H1 (cell line): ENCODE results near the gene CNR2. TPM values are rescaled to one million over a fixed set of nuclear protein-coding genes. Genes with fewer than 3 reads are reported as not detected.

ENCODE experiments used
- CTCF ChIA-PET: fragments of 300-600 bp; sonication (Branson Sonifier 250); formaldehyde crosslinking; loops from one replicate; lab custom pipeline; 2021; ENCODE audit not compliant: partially characterized antibody; lab: Charles Lee
- POLR2A ChIA-PET: fragments of 300-600 bp; sonication (Branson Sonifier 250); formaldehyde crosslinking; loops from one replicate; lab custom pipeline; 2021; ENCODE audit warnings: inconsistent platforms; ENCODE audit not compliant: partially characterized antibody; lab: Charles Lee
- DNase-seq, 2 experiments: peaks; one replicate each; pipeline versions ENCODE4 v3.0.0 to v3.0.0-alpha.2; 2010 to 2022; ENCODE audit warnings: low spot score in 2 of 2, low read depth in 1 of 2, mixed read lengths in 1 of 2
- FAIRE-seq: peaks from 2 replicates; lab custom pipeline; 2011; peaks lifted over from hg19 to GRCh38; lab: Jason Lieb, UNC
- H2AFZ ChIP-seq: 2 replicates; pipeline ENCODE4 v1.8.1; 2012; ENCODE audit warnings: low read length, inconsistent platforms
- H2AK5ac ChIP-seq: 2 replicates; pipeline ENCODE4 v1.6.1; 2013; ENCODE audit warnings: low read depth, low read length
- H2BK120ac ChIP-seq: replicated peaks from 2 replicates; pipeline ENCODE3; 2013; ENCODE audit warnings: low read depth, low read length, inconsistent platforms
- H2BK12ac ChIP-seq: 2 replicates; pipeline ENCODE4 v1.6.1; 2013; ENCODE audit warnings: low read depth, low read length
- H2BK15ac ChIP-seq: 2 replicates; pipeline ENCODE4 v1.6.1; 2013; ENCODE audit warnings: low read length
- H2BK20ac ChIP-seq: 2 replicates; pipeline ENCODE4 v1.6.1; 2013; ENCODE audit warnings: low read length
- H2BK5ac ChIP-seq: 2 replicates; pipeline ENCODE4 v1.6.1; 2013; ENCODE audit warnings: low read depth, low read length
- H3K14ac ChIP-seq: 2 replicates; pipeline ENCODE4 v1.6.1; 2013; ENCODE audit warnings: inconsistent platforms; ENCODE audit not compliant: insufficient read length
- H3K18ac ChIP-seq: 2 replicates; pipeline ENCODE4 v1.6.1; 2013; ENCODE audit warnings: low read length; ENCODE audit errors: extremely low read depth
- H3K23ac ChIP-seq: 2 replicates; pipeline ENCODE4 v1.6.1; 2013; ENCODE audit warnings: inconsistent platforms; ENCODE audit not compliant: insufficient read length
- H3K23me2 ChIP-seq: 2 replicates; pipeline ENCODE4 v1.6.1; 2013; ENCODE audit warnings: low read depth, low read length
- H3K27ac ChIP-seq: 2 replicates; pipeline ENCODE4 v1.6.1; 2011; ENCODE audit warnings: low read depth, low read length, inconsistent platforms
- H3K27me3 ChIP-seq, 4 experiments: replicated peaks in 1 of 4; 1 replicate in 1 of 4; 2 replicates in 3 of 4; pipeline versions ENCODE4 v1.6.1 to v1.8.1; 2011 to 2013; ENCODE audit warnings: low read length in 3 of 4, mild to moderate bottlenecking in 3 of 4, inconsistent platforms in 2 of 4, mixed read lengths in 2 of 4, moderate library complexity in 1 of 4; ENCODE audit not compliant: control insufficient read depth in 3 of 4, insufficient read depth in 3 of 4; ENCODE audit errors: extremely low read depth in 1 of 4
- H3K36me3 ChIP-seq, 4 experiments: 2 replicates each; pipeline versions ENCODE4 v1.6.1 to v1.8.1; 2011 to 2013; ENCODE audit warnings: mild to moderate bottlenecking in 4 of 4, low read length in 3 of 4, moderate library complexity in 2 of 4, control low read depth in 1 of 4, inconsistent platforms in 1 of 4; ENCODE audit not compliant: insufficient read depth in 4 of 4, control insufficient read depth in 2 of 4
- H3K4ac ChIP-seq: replicated peaks from 2 replicates; pipeline ENCODE3; 2013; ENCODE audit warnings: low read length, low read depth, mixed read lengths, inconsistent platforms; ENCODE audit not compliant: insufficient read length
- H3K4me1 ChIP-seq, 4 experiments: replicated peaks in 1 of 4; 1 replicate in 1 of 4; 2 replicates in 3 of 4; pipeline versions ENCODE4 v1.6.1 to v1.8.1; 2011 to 2013; ENCODE audit warnings: low read length in 3 of 4, inconsistent platforms in 2 of 4, mixed read lengths in 1 of 4; ENCODE audit not compliant: insufficient read depth in 4 of 4, control insufficient read depth in 3 of 4
- H3K4me2 ChIP-seq, 2 experiments: 2 replicates each; pipeline versions ENCODE4 v1.6.1 to v1.8.1; 2011 to 2013; ENCODE audit warnings: low read depth in 2 of 2, low read length in 2 of 2, control low read depth in 1 of 2, inconsistent platforms in 1 of 2, mild to moderate bottlenecking in 1 of 2; ENCODE audit not compliant: insufficient read depth in 1 of 2
- H3K4me3 ChIP-seq, 4 experiments: fragments of 200-600, 300-600 bp in 1 of 4; sonication (generic), shearing (Covaris generic), sonication (Bioruptor Twin) in 1 of 4; 2 replicates each; pipeline versions ENCODE4 v1.5.1 to v1.8.1; 2011 to 2016; ENCODE audit warnings: low read length in 4 of 4, low read depth in 3 of 4, control low read depth in 2 of 4, inconsistent platforms in 2 of 4, mild to moderate bottlenecking in 2 of 4, mixed read lengths in 1 of 4, moderate library complexity in 1 of 4; ENCODE audit not compliant: insufficient read depth in 2 of 4; ENCODE audit errors: extremely low read depth in 1 of 4
- H3K56ac ChIP-seq: replicated peaks from 2 replicates; pipeline ENCODE3; 2013; ENCODE audit warnings: low read depth, mild to moderate bottlenecking, mixed read lengths, low read length, inconsistent platforms; ENCODE audit not compliant: insufficient read length
- H3K79me1 ChIP-seq: 2 replicates; pipeline ENCODE4 v1.6.1; 2013; ENCODE audit warnings: low read depth, low read length, control low read depth
- H3K79me2 ChIP-seq, 2 experiments: 2 replicates each; pipeline versions ENCODE4 v1.6.1 to v1.8.1; 2012 to 2013; ENCODE audit warnings: low read length in 2 of 2, mild to moderate bottlenecking in 2 of 2, inconsistent platforms in 1 of 2; ENCODE audit not compliant: insufficient read depth in 2 of 2, control insufficient read depth in 1 of 2
- H3K9ac ChIP-seq, 4 experiments: replicated peaks in 1 of 4; 1 replicate in 1 of 4; 2 replicates in 3 of 4; pipeline versions ENCODE4 v1.6.1 to v1.8.1; 2011 to 2013; ENCODE audit warnings: low read depth in 3 of 4, low read length in 3 of 4, control low read depth in 2 of 4, mild to moderate bottlenecking in 2 of 4, moderate library complexity in 2 of 4, inconsistent platforms in 1 of 4; ENCODE audit errors: extremely low read depth in 1 of 4
- H3K9me3 ChIP-seq, 2 experiments: 2 replicates each; pipeline versions ENCODE4 v1.6.1 to v1.8.1; 2012 to 2013; ENCODE audit warnings: mild to moderate bottlenecking in 2 of 2, moderate library complexity in 2 of 2, control low read depth in 1 of 2, inconsistent platforms in 1 of 2, low read depth in 1 of 2, low read length in 1 of 2, mixed read lengths in 1 of 2; ENCODE audit not compliant: insufficient read depth in 2 of 2
- H4K20me1 ChIP-seq, 2 experiments: replicated peaks in 1 of 2; 2 replicates each; pipeline versions ENCODE3 to v1.8.1; 2011 to 2013; ENCODE audit warnings: inconsistent platforms in 2 of 2, low read length in 2 of 2, mild to moderate bottlenecking in 1 of 2; ENCODE audit not compliant: insufficient read depth in 2 of 2, control insufficient read depth in 1 of 2
- H4K5ac ChIP-seq: 2 replicates; pipeline ENCODE4 v1.6.1; 2013; ENCODE audit warnings: low read length, low read depth, mixed read lengths, inconsistent platforms; ENCODE audit not compliant: insufficient read length
- H4K8ac ChIP-seq: 2 replicates; pipeline ENCODE4 v1.8.0; 2013; ENCODE audit warnings: mild to moderate bottlenecking, moderate library complexity, low read length, inconsistent platforms; ENCODE audit not compliant: insufficient read depth; ENCODE audit errors: extremely low read depth
- H4K91ac ChIP-seq: replicated peaks from 2 replicates; pipeline ENCODE3; 2013; ENCODE audit warnings: low read length, mixed read lengths, inconsistent platforms; ENCODE audit not compliant: insufficient read length
- BRCA1 ChIP-seq: IDR thresholded peaks from 2 replicates; pipeline ENCODE4 v1.6.1; 2012; ENCODE audit warnings: low read depth, low read length, improper control_type of control experiment
- CBX5 ChIP-seq: fragments of 300-800, 300-1000 bp; sonication (generic); IDR thresholded peaks from 2 replicates; pipeline ENCODE4 v1.7.1; 2016; ENCODE audit warnings: antibody characterized with exemption, low read length, low read depth
- CBX8 ChIP-seq: fragments of 300-800, 300-1000 bp; sonication (generic); IDR thresholded peaks from 2 replicates; pipeline ENCODE4 v1.7.1; 2016; ENCODE audit warnings: low read depth, low read length, borderline replicate concordance
- CREB1 ChIP-seq: IDR thresholded peaks from 2 replicates; pipeline ENCODE4 v1.6.1; 2012; ENCODE audit warnings: inconsistent platforms
- E2F6 ChIP-seq: IDR thresholded peaks from 2 replicates; pipeline ENCODE4 v1.6.1; 2012; ENCODE audit warnings: inconsistent platforms
- GABPA ChIP-seq: IDR thresholded peaks from 2 replicates; pipeline ENCODE4 v1.6.1; 2011; ENCODE audit warnings: mild to moderate bottlenecking, low read length, moderate library complexity, borderline replicate concordance; ENCODE audit not compliant: insufficient read depth
- JUN ChIP-seq: IDR thresholded peaks from 2 replicates; pipeline ENCODE4 v1.6.1; 2011; ENCODE audit warnings: low read depth, mild to moderate bottlenecking, improper control_type of control experiment, low read length
- RNF2 ChIP-seq: fragments of 200-900, 300-1000 bp; sonication (generic); IDR thresholded peaks from 2 replicates; pipeline ENCODE4 v1.7.1; 2016; ENCODE audit warnings: borderline replicate concordance, low read depth, mild to moderate bottlenecking, antibody characterized with exemption, low read length; ENCODE audit not compliant: poor library complexity, severe bottlenecking; ENCODE audit errors: missing control alignments
- SIN3A ChIP-seq, 2 experiments: IDR thresholded peaks in 1 of 2; conservative IDR thresholded peaks in 1 of 2; 2 replicates each; pipeline ENCODE4 v1.6.1; 2011 to 2012; ENCODE audit warnings: low read length in 2 of 2, improper control_type of control experiment in 1 of 2, low read depth in 1 of 2, mild to moderate bottlenecking in 1 of 2
- SRF ChIP-seq: IDR thresholded peaks from 2 replicates; pipeline ENCODE4 v1.6.1; 2011; ENCODE audit warnings: mild to moderate bottlenecking, low read depth, low read length, moderate library complexity
- TBP ChIP-seq: IDR thresholded peaks from 2 replicates; pipeline ENCODE4 v1.6.1; 2011; ENCODE audit warnings: low read depth, low read length, improper control_type of control experiment
- TCF12 ChIP-seq: IDR thresholded peaks from 2 replicates; pipeline ENCODE4 v1.6.1; 2011; ENCODE audit warnings: low read depth, mild to moderate bottlenecking, low read length
- YY1 ChIP-seq: IDR thresholded peaks from 2 replicates; pipeline ENCODE4 v1.6.1; 2011; ENCODE audit warnings: low read depth, mild to moderate bottlenecking, low read length
- WGBS, 2 experiments: shearing (Covaris generic) in 1 of 2; methylation state at CpG; one replicate each; pipeline versions ENCODE4 v1.1.6 to v1.1.7; 2013 to 2015; ENCODE audit warnings: low lambda C conversion rate in 2 of 2, mixed read lengths in 2 of 2, inconsistent platforms in 1 of 2, low coverage in 1 of 2, missing lambda C conversion rate in 1 of 2; ENCODE audit not compliant: insufficient replicate concordance in 2 of 2, insufficient coverage in 1 of 2, insufficient read length in 1 of 2; ENCODE audit errors: extremely low coverage in 1 of 2, missing lambda C conversion rate in 1 of 2; 5-methylcytosine and 5-hydroxymethylcytosine counted together
- polyA plus RNA-seq, 7 experiments: library from polyadenylated mRNA; depleted of rRNA in 3 of 7; stranded (reverse) in 5 of 7; unstranded in 2 of 7; fragments of >200 nt in 5 of 7; fragments of 200-250 nt in 2 of 7; gene quantifications; 1 replicate in 5 of 7; 2 replicates in 1 of 7; 4 replicates in 1 of 7; pipeline versions ENCODE4 v1.2.1 to v1.2.3, GENCODE V29; 2011 to 2013; ENCODE audit warnings: missing spikeins in 2 of 7, mixed read lengths in 2 of 7
- total RNA-seq: library from RNA; stranded (reverse); fragmentation: NEBNext Ultra II Directional; extraction: Animal tissue kit (Norgen Biotek cat#: 25700); gene quantifications from 2 replicates; pipeline ENCODE4 v1.2.1, GENCODE V29; 2021

Gene CNR2
- total and polyA plus RNA-seq, 2 of the 8 experiments (the other 6 are each of a cell fraction or from before 2014, with no cell fraction given): not detected

- Histone ChIP-seq H3K14ac (no peak overlapping the region), H3K9me3 (no peaks in the 10 kb centered on the region; a peak in 1 of 4 replicates), H2AK5ac (no peak overlapping the region), H4K91ac (no peak overlapping the region), H2BK12ac (no peak overlapping the region), H3K4me2 (no peak overlapping the region), H4K5ac (no peak overlapping the region), H4K8ac (no peak overlapping the region), H3K4ac (no peak overlapping the region), H3K79me2 (no peaks in the 10 kb centered on the region), H2AFZ (no peak overlapping the region), H3K18ac (no peak overlapping the region), H4K20me1 (no peaks in the 10 kb centered on the region), H3K36me3 (no peaks in the 10 kb centered on the region), H3K79me1 (no peaks in the 10 kb centered on the region), H2BK5ac (no peak overlapping the region), H3K4me3 (no peak overlapping the region)
- no peak for DNase-seq
- POLR2A ChIA-PET: no interaction called here
- 97% methylated on average over 3 of the region's 3 CpGs; no CpG with 5 or more reads in 1 of the 2 experiments for WGBS, 2 experiments
- no peak for FAIRE-seq
- TF ChIP-seq E2F6 (no peak), SRF (no peak), CBX8 (no peak), BRCA1 (no peak), GABPA (no peak), TCF12 (no peak), YY1 (no peak), SIN3A (conservative IDR thresholded peaks at IDR 0.05 in 1 of 2, IDR thresholded peaks at IDR 0.05 in 1 of 2; ENCODE audit: low read depth in 1 of 2, low read length in 2 of 2) (no peak), TBP (no peak), CREB1 (no peak), CBX5 (no peak), JUN (no peak), RNF2 (no peak)
- TF ChIP-seq, all 59 proteins: peak for 0
- no peak overlapping the region for H2BK15ac ChIP-seq
- H3K27me3 ChIP-seq: no peaks in the 10 kb centered on the region
- CTCF ChIA-PET: interaction anchor here (0.6 kb wide), 1 partner anchor 234 kb away, joined by 3 read pairs; no protein-coding TSS in a partner anchor
- no peak overlapping the region for H3K9ac ChIP-seq
- no peaks in the 10 kb centered on the region for H3K23me2 ChIP-seq
- no peaks in the 10 kb centered on the region for H3K4me1 ChIP-seq
- H3K27ac ChIP-seq: no peak overlapping the region
- no peak overlapping the region for H3K23ac ChIP-seq
- H3K56ac ChIP-seq: no peak overlapping the region
- H2BK120ac ChIP-seq: no peak overlapping the region
- H2BK20ac ChIP-seq: no peak overlapping the region
Measured at GRCh38 chr1:23925279-23925678, 12.1 kb upstream of the CNR2 start.
